GM18870 (cell line): ENCODE measurements around the gene FAM186B.

Experiments
- ATAC-seq: cut with Tn5 transposase; IDR thresholded peaks from one replicate; pipeline ENCODE4 v1.9.1; 2021; ENCODE audit warnings: moderate library complexity; ENCODE audit not compliant: unreplicated experiment

The FAM186B gene

GRCh38 chr12:49554266-49554665, 51.2 kb downstream of the FAM186B start:
- ATAC-seq, result no peak

DNA sequence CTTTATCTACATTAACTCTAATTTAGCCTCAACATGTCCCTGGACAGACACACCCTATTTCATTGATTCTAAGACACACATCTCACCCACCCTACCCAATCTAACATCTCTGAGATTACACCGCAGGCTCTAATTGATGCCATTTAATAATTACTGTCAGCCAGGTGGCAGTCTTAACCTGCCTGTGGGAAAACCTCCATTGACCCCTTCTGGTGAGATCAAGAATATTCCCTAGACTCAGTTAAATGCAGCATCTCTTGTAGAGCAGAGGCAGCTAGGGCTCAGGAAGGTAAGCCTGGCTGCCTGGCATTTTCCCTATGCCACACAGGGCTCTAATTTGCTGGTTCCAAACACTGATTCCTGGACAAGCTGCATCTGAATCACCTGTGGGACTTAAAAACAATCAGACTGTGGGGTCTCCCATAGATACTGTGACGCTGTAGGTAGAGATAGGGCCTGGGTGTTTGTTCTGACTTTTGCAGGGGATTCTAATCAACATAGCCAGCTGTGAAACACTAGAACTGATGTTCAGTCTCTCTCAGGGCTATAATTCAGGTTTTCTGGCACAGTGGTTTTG, 51.8 kb downstream of the FAM186B start:
- ATAC-seq, result no peak

GRCh38 chr12:49552899-49553298, 52.5 kb downstream of the FAM186B start:
- ATAC-seq, result no peak

GRCh38 chr12:49552425-49552824, 53.0 kb downstream of the FAM186B start:
- no peak for ATAC-seq

DNA sequence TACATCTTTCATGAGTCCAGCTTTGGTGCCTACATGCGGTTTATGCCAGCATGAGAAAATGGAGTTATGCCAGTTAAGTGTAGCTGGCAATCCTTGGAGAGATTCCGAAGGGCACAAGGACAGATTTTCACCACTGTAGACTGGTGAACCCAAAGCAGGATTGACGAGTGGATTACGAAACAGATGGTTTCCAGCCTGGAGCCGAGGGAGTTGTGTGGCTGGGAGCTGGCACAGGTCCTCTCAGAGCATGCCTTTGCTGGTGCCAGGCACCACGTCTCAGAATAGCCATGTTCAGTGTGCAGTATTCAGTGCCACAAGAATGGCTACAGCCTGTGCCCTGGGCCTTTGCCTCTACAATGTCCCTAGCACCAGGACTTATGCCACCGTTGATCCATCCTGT, 53.4 kb downstream of the FAM186B start:
- no peak for ATAC-seq

DNA sequence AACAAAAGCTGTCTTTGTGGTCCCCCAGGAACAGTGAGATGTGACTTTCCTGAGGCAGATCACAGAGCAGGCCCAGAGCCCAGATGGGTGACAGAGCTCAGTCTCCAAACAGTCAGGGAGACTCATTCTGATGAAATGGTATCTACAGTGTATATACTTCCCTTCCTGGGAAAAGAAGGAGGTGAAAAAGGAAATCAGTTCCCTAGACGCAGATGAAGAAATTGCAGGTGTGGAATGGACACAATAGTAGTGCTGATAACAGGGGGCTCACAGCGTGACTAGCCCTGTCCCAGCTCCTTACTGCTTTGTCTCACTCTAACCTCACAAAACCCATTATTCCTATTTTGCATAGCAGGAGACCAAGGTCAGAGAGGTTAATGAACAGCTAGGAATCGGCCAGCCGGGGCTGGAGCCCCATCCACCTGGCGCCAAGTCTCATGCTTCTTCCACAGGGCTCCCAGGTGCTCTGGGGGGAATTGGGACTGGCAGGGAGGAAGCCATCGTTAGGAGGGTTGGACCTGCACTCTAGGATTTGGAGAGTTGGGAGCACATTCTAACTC, 54.7 kb downstream of the FAM186B start:
- no peak for ATAC-seq

GRCh38 chr12:49549735-49550692, 55.4 kb downstream of the FAM186B start:
- ATAC-seq, result no peak

GRCh38 chr12:49548822-49549648, 56.4 kb downstream of the FAM186B start:
- ATAC-seq, result no peak

- ATAC-seq, result no peak
These were observed 57.0 kb downstream of the FAM186B start for GRCh38 chr12:49548481-49548821.

- no peak for ATAC-seq
These were observed 58.2 kb downstream of the FAM186B start for GRCh38 chr12:49547090-49547690.

GRCh38 chr12:49546481-49546880, 59.0 kb downstream of the FAM186B start:
- ATAC-seq, result no peak

- no peak for ATAC-seq
These were observed 59.6 kb downstream of the FAM186B start for GRCh38 chr12:49545815-49546214.

DNA sequence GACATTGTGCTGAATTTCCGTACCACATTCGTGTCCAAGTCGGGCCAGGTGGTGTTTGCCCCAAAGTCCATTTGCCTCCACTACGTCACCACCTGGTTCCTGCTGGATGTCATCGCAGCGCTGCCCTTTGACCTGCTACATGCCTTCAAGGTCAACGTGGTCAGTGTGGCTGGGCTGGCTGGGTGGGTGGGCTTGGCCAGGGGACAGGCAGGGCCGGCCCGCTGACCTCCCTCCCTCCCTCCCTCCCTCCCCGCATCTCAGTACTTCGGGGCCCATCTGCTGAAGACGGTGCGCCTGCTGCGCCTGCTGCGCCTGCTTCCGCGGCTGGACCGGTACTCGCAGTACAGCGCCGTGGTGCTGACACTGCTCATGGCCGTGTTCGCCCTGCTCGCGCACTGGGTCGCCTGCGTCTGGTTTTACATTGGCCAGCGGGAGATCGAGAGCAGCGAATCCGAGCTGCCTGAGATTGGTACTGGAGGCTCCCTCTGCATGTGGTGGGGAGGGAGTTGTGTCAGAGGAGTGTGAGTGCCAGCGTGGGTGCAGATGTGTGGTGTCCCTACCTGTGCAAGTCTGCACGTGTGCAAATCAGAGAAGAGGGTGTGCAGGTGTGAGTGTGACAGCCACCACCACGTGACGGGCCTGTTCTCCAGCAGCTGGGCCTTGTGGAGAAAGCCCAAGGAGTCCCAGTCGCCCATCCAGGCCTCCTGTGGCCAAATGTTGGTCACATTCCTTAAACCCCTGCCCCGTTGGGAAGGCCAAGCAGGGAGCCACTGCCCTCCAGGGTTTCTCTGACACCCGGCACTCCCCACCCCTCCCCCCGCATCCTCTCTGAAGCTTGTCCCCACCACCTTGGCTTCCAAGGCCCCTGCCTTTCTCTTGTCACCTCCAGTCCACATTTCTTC, 61.3 kb downstream of the FAM186B start:
- no peak for ATAC-seq

GRCh38 chr12:49543221-49543913, 62.1 kb downstream of the FAM186B start:
- no peak for ATAC-seq

GRCh38 chr12:49542592-49543160, 62.8 kb downstream of the FAM186B start:
- no peak for ATAC-seq

GRCh38 chr12:49541911-49542505, 63.4 kb downstream of the FAM186B start:
- no peak for ATAC-seq

DNA sequence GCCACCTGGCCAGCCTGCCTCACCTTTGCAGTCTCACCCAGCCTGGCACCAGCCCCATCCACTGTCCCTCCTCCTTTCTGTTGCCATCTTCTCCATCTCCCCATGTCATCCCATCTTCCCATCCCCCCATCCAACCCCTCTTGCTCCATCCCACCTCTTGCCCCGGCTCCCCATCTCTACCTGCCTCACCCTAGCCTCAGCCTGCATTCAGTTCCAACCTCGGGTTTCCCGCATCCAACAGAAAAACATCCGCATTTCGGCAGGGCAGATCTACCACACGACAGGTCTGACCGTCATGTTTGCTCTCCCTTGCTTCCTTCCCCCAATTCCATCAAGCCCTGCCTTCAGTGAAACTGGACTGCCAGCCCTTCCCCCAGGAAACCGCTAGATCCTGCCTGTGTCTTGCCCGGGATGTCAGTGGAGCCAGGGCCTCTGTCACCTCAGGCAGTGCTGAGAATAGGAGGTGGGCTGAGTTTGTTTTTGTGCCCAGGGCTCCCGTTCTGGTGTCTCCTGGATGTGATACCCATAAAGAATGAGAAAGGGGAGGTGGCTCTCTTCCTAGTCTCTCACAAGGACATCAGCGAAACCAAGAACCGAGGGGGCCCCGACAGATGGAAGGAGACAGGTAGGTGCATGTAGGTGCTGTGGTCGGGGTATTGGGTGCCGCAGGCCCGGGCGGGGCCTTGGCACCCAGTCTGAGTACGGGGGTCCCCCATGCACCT, 64.1 kb downstream of the FAM186B start:
- ATAC-seq, result no peak
